Left lung (tissue), 10 donors: Measurements from ENCODE around the gene CHPF2. TPM values are rescaled to one million over a fixed set of nuclear protein-coding genes. Genes with fewer than 3 reads are reported as not detected.
A peak's percentile ranks its signal among the peaks of the same experiment; 100 is the strongest.

Experiments used
- ATAC-seq: fragments of 200-7000 bp; cut with Tn5 transposase; one replicate; pipeline ENCODE4 v1.9.1; 2020; ENCODE audit warnings: moderate library complexity
- DNase-seq, 4 donors: peaks; one replicate each; pipeline ENCODE4 v3.0.0-alpha.2; 2013 to 2020
- H3K27ac ChIP-seq, 2 donors: fragments of 200-600 bp; sonication (generic) in 1 of 2; one replicate each; pipeline versions ENCODE4 v1.5.0 to v1.8.0; 2020 to 2021
- H3K27me3 ChIP-seq, 2 donors: fragments of 200-600 bp; sonication (generic) in 1 of 2; one replicate each; pipeline versions ENCODE4 v1.5.0 to v1.8.0; 2020 to 2021
- H3K36me3 ChIP-seq, 2 donors: fragments of 200-600 bp; sonication (generic) in 1 of 2; one replicate each; pipeline versions ENCODE4 v1.5.0 to v1.8.0; 2020 to 2021
- H3K4me1 ChIP-seq, 2 donors: fragments of 200-600 bp; one replicate each; pipeline ENCODE4 v1.8.0; 2021
- H3K4me3 ChIP-seq, 2 donors: fragments of 200-600 bp; sonication (generic) in 1 of 2; one replicate each; pipeline versions ENCODE4 v1.5.0 to v1.8.0; 2020 to 2021; ENCODE audit warnings: mild to moderate bottlenecking in 1 of 2
- H3K9me3 ChIP-seq, 2 donors: fragments of 200-600 bp; sonication (generic) in 1 of 2; one replicate each; pipeline versions ENCODE4 v1.5.0 to v1.8.0; 2020 to 2021
- CTCF ChIP-seq, 2 donors: fragments of 200-600 bp; sonication (generic) in 1 of 2; IDR thresholded peaks; one replicate each; pipeline versions ENCODE4 v1.5.0 to v1.8.0; 2021; ENCODE audit warnings: antibody characterized with exemption in 2 of 2
- intact Hi-C, 2 donors: fragments of 100-400 bp; cut with DNase I; formaldehyde crosslinking; loops; one replicate each; pipeline versions ENCODE4 v1.11.2 to v1.14.2; 2022
- polyA plus RNA-seq, 6 donors: library from polyadenylated mRNA; unstranded; fragments of 120-200 nt; gene quantifications; one replicate each; pipeline ENCODE4 v1.2.1, GENCODE V29; 2013; ENCODE audit not compliant: insufficient read length in 6 of 6
- total RNA-seq, 2 donors: library from RNA; stranded (reverse); fragmentation: NEBNext Ultra II Directional; extraction: Animal tissue kit (Norgen Biotek cat#: 25700); gene quantifications; one replicate each; pipeline ENCODE4 v1.2.1, GENCODE V29; 2021
- donor health status: DM: no; HTN: yes; CAD: no.
- donor health status: DM: no; HTN: no; CAD: no.

Gene CHPF2
- total and polyA plus RNA-seq, 8 donors: 18.1 to 53.8 (median 23.0) TPM

DNA sequence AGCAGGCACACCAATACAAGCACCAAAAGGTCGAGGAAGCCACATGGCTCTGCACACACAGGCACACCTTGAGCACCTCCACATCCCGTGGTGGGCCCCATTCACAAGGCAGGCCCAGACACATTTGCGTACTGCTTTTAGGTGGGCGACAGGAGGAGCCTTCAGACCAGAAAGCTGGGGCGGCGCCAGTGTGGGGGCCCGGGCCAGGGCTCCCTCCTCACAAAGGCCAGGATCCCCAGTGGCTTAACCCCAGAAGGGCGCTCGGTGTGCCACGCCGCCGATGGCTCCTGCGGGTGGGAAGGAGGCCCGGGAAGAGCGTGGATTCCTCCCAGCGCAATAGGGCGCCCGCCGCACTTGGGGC, 19.0 kb downstream of the CHPF2 start:
- Histone ChIP-seq H3K27ac (peak overlapping the region; percentile 58 to 59), H3K9me3 (no peaks in the 10 kb centered on the region), H3K27me3 (peaks cover 0 to 89% of the 10 kb centered on the region in 2 donors), H3K4me3 (peak overlapping the region; percentile 38 to 46), H3K4me1 (peaks cover 10 to 61% of the 10 kb centered on the region in 2 donors), H3K36me3 (no peaks in the 10 kb centered on the region)
- TF ChIP-seq CTCF (IDR thresholded peaks at IDR 0.05): no peak
- peak in 1 of 4 donors; percentile 50 for DNase-seq
- no peak for ATAC-seq
- intact Hi-C loops: no loop called here

DNA sequence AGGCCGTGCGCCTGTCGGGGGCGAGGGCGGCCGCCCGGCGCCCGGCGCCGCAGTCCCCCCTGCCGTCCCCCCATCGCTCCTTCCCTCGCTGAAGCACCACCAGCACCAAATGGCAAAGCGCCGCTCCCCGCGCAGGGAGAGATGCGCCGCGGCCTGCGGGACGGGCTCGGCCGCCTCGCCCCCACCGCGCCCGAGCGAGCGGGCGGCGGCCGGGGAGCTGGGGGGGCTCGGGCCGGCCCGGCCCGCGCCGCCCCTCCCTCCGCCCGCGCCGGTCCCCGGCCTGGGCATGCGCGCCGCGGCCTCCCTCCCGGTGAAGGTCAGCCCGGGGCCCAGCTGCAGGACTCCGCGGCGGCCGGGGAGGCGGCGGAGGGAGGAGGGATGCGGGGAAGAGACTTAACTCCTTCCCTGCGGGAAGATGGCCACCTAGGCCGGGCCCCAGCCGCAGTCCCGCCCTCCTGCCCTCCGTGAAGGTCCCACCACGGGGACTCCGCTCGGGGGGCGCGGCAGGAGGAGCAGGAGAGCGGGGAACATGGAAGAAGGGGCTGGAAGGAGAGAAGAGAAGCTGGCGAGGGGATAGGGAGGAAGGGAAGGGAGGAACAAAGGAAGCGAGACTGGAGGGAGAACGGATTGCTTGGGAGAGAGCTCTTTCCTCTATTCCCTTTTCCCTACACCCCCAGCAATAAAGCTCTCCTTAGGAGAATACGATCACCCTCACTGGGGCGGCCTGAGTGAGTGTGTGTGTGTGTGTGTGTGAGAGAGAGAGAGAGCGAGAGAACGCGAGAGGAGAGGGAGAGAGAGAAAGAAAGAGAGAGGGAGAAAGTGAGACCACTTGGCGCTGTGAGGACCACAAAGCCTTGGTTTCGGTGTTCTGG, 19.6 kb downstream of the CHPF2 start:
- Histone ChIP-seq H3K36me3 (no peaks in the 10 kb centered on the region), H3K27ac (peak overlapping the region; percentile 61 to 90), H3K9me3 (no peaks in the 10 kb centered on the region), H3K4me3 (peak overlapping the region; percentile 46 to 53), H3K4me1 (peaks cover 10 to 55% of the 10 kb centered on the region in 2 donors), H3K27me3 (peaks cover 0 to 83% of the 10 kb centered on the region in 2 donors)
- intact Hi-C loops: no loop called here
- peak; percentile 67 to 88 (median 84) for DNase-seq
- TF ChIP-seq CTCF (IDR thresholded peaks at IDR 0.05): no peak
- peak; percentile 62 for ATAC-seq

GRCh38 chr7:151252561-151252835, 20.2 kb downstream of the CHPF2 start:
- peaks cover 0 to 77% of the 10 kb centered on the region in 2 donors for H3K27me3 ChIP-seq
- no peak for ATAC-seq
- peak in 1 of 4 donors; percentile 72 for DNase-seq
- intact Hi-C loops: no loop called here
- H3K4me3 ChIP-seq: peak overlapping the region; percentile 46 to 53
- H3K36me3 ChIP-seq: no peaks in the 10 kb centered on the region
- no peak for TF ChIP-seq CTCF (IDR thresholded peaks at IDR 0.05)
- peaks cover 10 to 49% of the 10 kb centered on the region in 2 donors for H3K4me1 ChIP-seq
- H3K27ac ChIP-seq: peak overlapping the region in 1 of 2 donors; percentile 90
- H3K9me3 ChIP-seq: no peaks in the 10 kb centered on the region

DNA sequence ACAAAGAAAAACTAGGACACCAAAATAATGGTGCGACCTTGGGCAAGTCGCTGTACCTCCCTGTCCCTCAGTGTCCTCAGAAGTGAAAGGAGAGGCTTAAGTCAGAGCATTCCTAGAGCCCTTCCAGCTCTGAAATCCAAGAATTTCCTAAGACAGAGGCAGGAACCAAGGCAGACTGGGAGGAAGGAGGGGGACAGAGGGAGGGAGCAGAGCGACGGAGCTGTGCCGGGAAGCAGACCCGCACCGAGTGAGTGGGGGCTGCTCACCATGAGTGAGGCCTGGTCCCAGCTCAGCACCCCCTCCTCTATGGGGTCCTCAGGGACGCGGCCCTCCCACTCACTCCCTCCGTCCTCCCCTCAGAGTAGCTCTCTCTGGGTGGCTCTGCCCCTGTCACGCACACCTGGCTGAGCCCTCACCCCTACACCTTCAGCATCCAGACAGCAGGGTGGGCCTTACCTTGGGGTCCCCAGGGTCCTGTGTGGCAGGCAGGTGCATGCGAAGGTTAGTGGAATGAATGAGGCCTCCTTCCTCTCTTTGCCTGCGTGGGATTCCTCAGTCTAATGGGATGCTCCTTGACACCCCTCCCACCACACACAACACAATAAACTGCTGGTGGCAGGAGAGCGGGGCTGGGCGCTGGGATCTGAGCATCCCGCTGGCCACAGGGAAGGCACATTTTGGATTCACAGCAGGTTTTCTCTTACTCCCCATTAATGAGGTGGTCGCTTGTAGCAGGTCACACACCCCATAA, 20.9 kb downstream of the CHPF2 start:
- Histone ChIP-seq H3K27me3 (peaks cover 0 to 71% of the 10 kb centered on the region in 2 donors), H3K9me3 (no peaks in the 10 kb centered on the region), H3K36me3 (no peaks in the 10 kb centered on the region), H3K27ac (peak overlapping the region in 1 of 2 donors; percentile 90), H3K4me3 (no peak overlapping the region), H3K4me1 (peaks cover 10 to 43% of the 10 kb centered on the region in 2 donors)
- no peak for TF ChIP-seq CTCF (IDR thresholded peaks at IDR 0.05)
- ATAC-seq (no peak), DNase-seq (peak in 1 of 4 donors; percentile 34)
- intact Hi-C loops: no loop called here

DNA sequence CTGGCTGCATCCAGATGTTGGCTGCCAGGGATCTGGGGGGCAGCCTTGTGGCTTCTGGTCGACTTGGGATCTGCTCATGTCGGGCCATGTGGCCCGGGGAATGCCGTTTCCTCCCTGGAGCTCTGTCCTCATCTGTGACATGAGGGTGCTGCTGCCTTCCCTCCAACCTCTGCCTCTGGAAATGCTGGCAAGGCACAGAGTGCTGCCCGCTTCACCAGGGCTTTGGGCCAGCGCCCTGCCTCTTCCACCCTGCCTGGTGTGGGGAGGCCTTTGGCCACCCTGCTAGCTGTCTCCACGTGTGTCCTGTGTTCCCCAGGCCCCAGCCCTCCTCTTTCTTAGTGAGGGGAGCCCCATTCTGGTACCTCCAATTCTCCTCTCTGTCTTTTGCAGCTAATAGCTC, 22.0 kb downstream of the CHPF2 start:
- Histone ChIP-seq H3K27me3 (peaks cover 0 to 59% of the 10 kb centered on the region in 2 donors), H3K9me3 (no peaks in the 10 kb centered on the region), H3K36me3 (no peaks in the 10 kb centered on the region), H3K4me3 (no peak overlapping the region), H3K4me1 (peaks cover 10 to 31% of the 10 kb centered on the region in 2 donors), H3K27ac (no peak overlapping the region)
- TF ChIP-seq CTCF (IDR thresholded peaks at IDR 0.05): no peak
- ATAC-seq (no peak), DNase-seq (peak in 1 of 4 donors; percentile 66)
- intact Hi-C loops: no loop called here
